GM19193 (cell line): ENCODE results near the gene FOXI2.

Source experiments
- POLR2A ChIP-seq: IDR thresholded peaks from 4 replicates; pipeline ENCODE4 v1.6.1; 2011; ENCODE audit not compliant: insufficient read depth, insufficient read length; ENCODE audit errors: extremely low read depth

FOXI2 gene

DNA sequence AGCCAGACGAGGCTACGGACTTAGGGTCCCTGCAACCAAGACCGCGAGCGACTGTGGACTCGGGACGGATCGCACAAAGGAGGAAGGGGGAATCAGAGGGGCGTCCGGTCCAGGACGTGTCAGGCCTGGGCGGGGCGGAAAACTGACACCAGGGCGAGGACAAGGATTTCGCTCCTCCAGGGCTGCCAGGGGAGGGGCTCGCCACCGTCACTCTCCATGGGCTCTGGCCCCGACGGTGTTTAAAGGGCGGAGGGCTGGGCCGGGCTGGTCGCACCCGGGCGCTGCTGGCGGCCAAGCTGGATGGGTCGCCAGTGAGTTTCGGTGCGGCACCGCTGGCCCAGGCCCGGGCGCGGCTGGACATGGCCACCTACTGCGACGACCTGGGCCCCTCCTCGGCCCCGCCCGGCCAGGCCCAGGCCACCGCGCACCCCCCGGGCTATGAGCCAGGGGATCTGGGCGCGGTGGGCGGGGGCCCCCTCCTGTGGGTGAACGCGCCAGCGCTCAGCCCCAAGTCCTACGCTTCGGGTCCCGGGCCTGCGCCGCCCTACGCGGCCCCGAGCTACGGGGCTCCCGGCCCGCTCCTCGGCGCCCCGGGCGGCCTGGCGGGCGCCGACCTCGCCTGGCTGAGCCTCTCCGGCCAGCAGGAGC is at the start of gene FOXI2:
Gene FOXI2 (plus strand): TSS at position 271 of the 648 bp plus-strand sequence. CDS start 89 bp downstream, at position 360.
- no peak for TF ChIP-seq POLR2A

- TF ChIP-seq POLR2A, result no peak
Measured at GRCh38 chr10:127687548-127687947, 49.4 kb upstream of the FOXI2 start.

GRCh38 chr10:127690176-127690835 is 46.7 kb upstream of the FOXI2 start:
- TF ChIP-seq POLR2A, result no peak

GRCh38 chr10:127694580-127695193 is 42.3 kb upstream of the FOXI2 start:
- no peak for TF ChIP-seq POLR2A

DNA sequence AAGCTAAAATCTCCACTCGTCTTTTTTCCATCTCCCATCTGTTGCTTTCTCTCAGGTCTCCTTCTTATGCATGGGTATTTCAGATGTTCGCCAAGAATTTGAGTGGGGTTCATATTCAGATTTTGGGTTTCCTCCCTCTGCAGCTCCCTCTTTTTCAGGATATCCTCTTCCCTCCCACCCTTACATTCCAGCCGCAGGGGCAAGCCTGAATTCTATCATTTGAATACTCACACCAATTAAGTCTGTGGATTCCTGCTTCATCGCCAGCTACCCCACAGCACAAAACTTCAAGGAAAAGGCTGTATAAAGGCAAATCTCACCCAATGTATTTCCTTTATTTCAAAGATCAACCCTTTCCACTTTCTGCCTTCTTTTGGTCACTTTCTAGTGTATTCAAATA is 41.6 kb upstream of the FOXI2 start:
- TF ChIP-seq POLR2A, result no peak

DNA sequence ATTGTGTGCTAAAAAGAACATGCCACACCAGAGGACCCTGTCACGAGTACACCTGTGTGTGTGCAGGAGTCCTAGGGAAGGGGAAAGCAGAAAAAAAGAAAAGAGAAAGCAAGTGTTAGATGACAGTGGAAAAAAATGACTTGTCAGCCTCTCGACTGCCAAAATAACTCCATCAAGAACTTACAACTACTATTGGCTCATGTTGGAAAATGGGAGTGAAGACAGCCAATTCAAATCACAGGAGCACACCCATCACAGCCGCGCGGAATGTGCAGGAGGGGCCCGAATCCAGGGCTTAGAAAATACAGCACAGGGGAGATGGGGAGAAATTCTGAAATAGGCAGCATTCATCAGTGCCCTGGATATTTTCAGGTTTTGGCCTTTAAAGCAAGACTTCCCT is 38.1 kb upstream of the FOXI2 start:
- TF ChIP-seq POLR2A, result no peak

DNA sequence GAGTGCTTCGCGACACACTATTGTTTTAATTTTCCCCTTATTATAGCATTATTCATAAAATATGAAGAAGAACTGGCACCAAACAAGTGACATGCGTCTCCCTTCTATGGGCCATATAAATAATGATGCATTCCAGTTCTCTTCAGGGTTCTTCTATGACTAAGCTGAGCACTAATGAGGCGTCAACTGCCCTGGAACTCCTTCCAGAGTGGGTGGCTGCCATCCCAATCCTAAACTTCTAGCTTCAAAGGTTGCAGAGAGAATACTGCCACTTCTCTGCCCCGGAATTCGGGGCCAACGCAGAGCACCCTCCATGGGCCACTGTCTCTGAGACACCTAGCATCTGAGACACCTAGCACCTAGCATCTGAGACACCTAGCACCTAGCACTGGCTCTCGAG is 37.7 kb upstream of the FOXI2 start:
- TF ChIP-seq POLR2A, result no peak

GRCh38 chr10:127702271-127702670 is 34.7 kb upstream of the FOXI2 start:
- no peak for TF ChIP-seq POLR2A

GRCh38 chr10:127715249-127715648 is 21.7 kb upstream of the FOXI2 start:
- no peak for TF ChIP-seq POLR2A

GRCh38 chr10:127715782-127716378 is 21.1 kb upstream of the FOXI2 start:
- no peak for TF ChIP-seq POLR2A

DNA sequence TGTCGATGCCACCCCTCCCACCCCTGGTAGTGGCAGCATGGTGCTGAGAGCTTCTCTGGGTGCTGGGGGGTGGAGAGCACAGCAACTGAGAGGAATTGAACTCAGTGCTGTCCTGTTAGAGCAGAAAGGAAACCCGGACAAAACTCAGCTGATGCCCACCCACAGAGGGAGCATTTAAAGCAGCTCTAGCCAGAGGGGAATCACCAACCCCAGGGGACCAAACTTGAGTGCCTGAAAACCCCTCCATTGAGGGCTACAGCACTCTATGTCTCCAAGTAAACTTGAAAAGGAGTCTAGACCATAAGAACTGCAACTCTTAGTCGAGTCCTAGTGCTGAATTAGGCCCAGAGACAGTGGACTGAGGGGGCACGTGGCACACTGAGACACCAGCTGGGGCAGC is 16.8 kb upstream of the FOXI2 start:
- no peak for TF ChIP-seq POLR2A

DNA sequence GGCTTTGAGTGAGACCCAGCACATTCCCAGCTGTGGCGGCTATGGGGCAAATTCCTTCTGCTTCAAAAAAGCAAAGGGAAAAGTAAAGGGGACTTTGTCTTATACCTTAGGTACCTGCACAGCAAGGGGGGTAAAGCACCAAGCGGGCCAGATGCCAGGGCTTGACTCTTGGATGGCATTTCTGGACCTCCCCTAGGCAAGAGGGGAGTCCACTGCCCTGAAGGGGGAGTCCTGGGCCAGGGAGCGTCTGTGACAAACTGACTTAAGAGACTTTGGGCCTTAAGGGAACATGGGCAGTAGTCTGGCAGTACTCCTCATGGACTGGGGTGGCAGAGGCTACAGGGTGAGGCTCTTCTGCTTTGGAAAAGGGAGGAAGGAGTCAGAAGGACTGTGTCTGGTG is 16.1 kb upstream of the FOXI2 start:
- TF ChIP-seq POLR2A, result no peak

GRCh38 chr10:127734753-127735152 is 2.2 kb upstream of the FOXI2 start:
- no peak for TF ChIP-seq POLR2A

DNA sequence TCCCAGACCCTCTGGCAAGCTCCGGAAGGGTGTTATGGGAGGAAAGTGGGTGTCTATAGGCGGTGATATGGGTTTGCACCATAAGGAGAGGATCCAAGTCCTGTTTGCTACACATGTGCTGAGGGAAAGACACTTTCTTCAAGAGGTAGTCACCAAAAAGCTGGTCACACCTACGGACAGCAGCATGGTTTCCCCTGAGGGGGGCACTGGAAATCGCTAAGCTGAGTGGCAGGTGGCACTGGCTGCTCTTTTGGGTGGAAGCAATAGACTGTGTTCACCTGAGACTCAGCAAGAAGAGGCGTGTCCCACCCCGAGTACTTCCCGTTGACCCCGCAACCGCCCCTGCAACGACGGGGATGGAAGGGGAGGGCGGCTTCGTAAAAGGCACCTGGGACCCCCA is 1.8 kb upstream of the FOXI2 start:
- no peak for TF ChIP-seq POLR2A

GRCh38 chr10:127735723-127736221 is 1.2 kb upstream of the FOXI2 start:
- no peak for TF ChIP-seq POLR2A
